ENCODE measurements around the gene ALDH1A3.
A peak's percentile ranks its signal among the peaks of the same experiment; 100 is the strongest.
"Not testable (repeated sequence)": the region's sequence is repeated elsewhere in the genome, so short reads cannot be mapped to it uniquely, and the experiment has no call there.

ALDH1A3 gene

DNA sequence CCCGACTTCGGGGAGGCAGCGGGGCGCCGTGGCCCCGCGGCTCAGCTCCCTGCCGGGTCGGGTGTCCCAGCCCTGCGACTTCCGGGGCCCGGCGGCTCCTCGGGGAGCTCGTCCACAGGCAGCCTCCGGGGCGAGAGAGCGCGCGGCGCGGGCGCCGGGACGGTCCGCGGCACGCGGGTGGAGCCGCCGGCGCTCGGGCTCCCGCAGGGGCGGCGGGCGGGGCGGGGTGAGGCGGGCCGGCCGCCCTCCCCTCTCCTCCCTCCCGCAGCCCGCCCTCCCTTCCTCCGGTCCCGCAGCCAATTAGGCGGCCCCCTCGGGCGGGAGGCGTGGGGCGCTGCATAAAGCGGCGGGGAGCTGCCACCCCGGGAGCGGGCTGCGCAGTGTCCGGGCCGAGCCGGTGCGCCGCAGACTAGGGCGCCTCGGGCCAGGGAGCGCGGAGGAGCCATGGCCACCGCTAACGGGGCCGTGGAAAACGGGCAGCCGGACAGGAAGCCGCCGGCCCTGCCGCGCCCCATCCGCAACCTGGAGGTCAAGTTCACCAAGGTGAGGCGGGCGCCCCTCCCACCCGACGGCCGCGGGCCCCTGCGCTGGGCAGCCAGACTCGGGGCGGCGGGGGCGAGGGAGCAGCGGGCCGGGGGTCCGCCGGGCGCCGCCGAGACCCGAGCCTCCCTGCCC is at the start of gene ALDH1A3:
Gene ALDH1A3, plus strand, starts transcription at position 368 of the 675 bp plus-strand sequence. Its CDS starts 77 bp downstream, at position 445.
- no peak for DNase-seq

DNA sequence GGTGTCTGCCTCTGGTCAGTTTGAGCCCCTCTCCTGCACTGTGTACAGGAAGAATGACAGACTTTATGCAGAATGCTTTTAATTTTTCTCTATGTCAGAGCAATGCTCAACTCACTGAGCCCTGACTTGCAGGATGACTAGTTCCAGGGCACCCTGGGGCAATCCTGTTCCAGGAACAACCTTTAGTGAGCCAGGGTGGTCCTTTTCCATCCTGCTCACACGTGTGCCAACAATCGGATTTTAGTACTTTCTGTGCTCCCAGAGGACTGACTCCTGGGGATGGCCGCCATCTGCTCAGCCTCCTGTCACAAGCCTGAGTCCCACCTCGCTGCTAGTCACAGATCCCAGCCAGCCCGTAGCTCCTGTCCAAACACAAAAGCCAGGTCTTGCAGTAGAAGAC is 48.2 kb upstream of the ALDH1A3 start:
- no peak for DNase-seq

DNA sequence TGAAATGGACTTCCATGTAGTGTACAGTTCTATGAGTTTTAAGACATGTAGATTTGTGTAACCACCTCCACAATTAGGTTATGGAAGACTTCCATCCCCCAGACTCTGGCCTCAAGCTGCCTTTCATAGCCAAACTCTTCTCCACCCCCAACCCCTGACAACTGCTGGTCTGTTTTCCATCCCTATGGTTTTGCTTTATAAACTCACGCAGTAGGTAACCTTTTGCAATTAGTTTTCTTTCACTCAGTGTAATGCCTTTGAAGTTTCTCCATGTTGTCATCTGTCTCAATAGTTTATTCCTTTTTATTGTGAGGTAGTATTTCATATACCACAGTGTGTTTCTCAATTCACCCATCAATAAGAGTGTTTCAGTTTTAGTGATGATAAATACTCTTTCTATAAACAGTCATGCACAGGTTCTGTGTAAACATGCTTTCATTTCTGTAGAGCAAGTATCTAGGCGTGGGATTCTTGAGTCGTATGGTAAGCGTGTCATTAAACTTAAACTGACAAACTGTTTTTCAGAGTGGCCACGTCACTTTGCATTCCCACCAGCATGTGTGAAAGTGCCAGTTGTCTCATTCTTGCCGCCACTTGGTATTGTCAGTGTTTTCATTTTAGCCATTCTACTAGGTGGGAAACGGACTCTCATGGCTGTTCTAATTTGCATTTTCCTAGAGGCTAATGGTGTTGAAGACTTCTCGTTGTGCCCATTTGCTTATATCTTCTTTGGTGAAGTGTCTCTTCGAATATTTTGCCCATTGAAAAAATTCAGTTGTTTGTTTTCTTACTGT is 47.3 kb upstream of the ALDH1A3 start:
- DNase-seq, result no peak

DNA sequence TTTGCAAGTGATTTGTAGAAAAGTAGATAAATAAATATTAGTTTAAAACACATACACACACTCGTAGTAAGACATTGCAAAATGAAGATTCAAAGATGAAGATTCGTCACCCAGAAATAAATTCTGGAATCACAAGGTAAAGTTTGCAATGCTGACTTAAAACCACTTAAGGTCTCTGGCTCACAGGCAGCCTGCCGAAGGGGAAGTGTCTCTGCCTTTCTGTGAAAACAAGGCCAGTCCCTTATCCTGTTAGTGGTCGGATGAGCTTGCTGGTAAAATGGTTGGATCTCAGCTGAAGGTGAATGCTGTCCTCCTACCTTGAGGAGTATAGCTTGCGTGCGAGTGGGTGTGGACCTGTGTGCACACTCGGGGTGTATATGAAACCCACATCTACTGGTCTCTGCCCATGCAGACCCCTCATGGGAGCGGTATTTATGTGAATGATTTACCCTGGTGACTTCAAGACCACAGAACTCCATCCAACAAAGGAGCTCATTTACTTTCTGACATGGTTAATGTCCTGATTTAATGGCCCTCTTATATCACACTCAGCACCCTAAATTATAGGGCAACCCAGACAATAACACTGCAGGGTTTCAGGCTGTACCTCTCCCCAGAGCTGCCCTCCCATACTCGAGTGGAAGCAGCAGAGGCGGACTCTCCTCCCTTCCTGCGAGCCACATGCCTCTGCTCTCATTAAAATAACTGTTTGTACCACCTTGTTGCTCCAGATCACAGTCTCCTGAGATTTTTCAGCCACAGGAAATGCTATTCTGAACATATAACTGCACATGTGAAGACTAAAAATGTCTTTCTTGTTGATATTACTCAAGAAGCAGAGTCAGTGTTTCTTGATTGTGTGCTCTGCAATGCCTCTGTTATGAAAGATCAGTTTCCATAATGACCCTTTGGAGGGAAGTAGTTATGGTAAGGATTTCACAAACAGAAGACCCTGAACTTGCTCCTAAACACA is 45.9 kb upstream of the ALDH1A3 start:
- DNase-seq, result no peak

DNA sequence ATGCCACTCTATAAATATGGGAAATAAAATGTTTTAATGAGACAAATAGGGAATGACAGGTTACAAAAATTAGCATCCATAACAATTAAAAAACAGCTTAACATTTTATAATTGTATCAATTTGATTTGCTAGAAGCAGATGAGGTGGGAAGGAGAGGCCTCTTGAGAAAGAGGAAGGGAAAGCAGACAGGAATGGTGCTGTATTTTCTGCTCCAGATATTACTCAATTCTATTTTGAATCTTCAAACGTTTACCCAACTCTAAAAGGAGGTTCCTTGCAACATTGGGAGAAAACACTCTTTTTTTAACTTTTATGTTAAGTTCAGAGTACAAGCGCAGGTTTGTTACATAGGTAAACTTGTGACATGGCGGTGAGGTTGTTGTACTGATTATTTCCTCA is 44.9 kb upstream of the ALDH1A3 start:
- DNase-seq, result no peak

DNA sequence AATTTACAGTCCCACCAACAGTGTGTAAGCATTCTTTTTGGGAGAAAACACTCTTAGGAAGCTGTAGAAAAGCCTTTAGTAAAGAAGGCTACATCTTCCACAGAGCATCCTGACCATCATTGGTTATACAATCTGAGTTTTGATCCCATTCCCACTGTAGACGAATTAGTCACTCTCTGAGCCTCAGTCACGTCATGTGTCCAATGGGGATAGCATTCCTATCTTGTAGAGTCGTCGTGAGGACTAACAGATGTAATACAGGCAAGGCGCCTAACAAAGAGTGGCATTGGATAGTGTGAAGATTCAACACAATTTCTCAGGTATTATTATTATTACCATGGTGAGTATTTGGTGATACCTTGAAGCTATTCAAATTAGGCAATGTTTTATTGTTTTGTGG is 44.0 kb upstream of the ALDH1A3 start:
- no peak for DNase-seq

DNA sequence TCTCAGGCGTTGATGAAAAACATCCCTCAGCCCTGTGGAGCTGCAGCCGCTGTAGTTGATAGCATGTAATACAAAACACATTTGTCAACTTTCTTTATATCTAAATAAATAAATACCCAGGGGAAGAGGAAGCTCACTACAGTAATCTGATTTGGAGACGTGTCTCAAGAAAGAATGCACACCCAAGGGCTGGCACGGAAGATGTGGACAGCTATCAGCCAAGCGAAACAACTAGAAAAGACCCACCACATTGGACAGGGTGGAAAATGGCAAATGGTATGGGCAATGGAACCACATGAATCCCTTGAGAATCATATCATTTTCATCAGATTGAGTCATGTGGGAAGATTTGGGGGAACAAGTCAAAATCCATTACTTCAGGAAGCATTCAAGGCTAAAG is 43.1 kb upstream of the ALDH1A3 start:
- DNase-seq, result no peak

DNA sequence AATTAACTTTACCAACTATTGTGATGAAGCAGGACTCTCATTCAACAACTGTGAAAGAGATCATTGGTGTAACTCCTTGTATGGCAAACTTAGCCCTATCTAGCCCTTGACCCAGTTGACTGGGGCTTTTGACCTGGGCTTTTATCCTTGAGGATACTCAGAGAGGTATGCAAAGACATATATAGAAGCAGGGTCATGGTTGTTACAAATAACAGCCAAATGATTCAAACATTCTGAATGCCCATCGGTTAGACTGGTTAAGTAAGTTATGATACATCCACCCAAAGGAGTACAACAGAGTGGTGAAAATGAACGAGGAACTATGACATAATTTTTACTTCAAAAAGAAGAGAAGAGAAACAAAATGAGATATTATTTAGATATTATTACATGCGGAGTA is 38.2 kb upstream of the ALDH1A3 start:
- no peak for DNase-seq

DNA sequence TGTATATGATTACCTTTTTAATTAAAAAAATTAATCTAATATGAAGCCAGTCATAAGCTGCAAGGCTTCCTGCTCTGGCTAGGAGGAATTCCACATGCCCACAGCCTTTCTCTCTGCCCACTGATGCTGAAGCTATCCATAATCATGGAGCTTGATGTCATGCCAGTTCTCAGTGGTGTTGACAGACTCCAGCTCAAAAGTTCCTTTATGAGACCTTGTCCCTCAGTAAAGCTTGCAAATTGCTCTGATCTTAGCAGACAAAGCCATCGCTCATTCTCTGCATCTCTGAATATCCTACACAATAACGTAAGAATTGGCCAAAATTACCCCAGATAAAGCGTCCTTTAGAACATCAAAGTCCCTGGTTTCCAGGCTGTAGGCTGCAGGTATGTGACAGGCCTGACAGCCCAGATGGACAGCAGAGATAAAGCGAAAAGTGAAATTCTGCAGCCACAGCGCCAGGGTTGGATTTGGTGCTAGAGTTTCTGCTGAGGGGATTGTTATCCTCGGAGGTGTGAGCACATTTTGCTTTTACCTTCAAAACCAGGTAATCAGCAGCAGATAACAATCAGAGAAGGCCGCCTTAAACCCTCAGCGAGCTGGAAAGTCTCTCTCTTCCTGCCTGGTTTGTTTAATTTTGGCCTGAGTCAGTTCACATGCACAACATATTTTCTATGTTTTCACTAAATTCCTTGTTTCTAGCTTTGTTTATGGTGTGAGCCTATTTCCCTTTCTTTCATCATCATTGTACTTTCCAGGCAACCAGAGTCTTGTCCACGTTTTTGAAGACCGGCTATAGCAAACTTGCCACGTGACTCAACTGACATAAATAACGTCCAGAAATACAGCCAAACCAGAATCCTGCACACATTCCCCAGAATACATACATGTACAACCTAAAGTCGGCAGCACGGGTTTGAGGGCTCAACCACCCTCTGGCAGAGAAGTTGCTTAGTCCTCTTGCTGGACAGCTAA is 36.6 kb upstream of the ALDH1A3 start:
- DNase-seq, result no peak

DNA sequence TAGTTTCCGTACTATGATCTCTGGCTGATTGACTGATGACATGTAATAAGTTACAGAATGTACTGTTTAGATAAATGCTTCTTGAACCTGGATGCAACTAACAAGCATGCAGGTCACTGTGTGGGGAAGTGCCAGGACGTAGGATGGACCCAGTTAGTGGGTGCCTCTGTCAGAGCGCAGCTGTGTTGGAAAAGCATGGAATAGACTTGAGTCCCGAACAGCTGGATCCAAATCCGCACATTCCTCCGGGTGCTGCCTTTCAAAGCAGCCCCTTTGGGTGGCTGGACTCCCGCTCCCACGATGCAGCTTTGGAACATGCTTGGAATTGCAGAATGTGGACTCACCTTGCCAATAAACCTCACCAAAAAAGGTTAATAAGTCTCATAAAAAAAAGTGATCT is 35.5 kb upstream of the ALDH1A3 start:
- DNase-seq, result no peak

DNA sequence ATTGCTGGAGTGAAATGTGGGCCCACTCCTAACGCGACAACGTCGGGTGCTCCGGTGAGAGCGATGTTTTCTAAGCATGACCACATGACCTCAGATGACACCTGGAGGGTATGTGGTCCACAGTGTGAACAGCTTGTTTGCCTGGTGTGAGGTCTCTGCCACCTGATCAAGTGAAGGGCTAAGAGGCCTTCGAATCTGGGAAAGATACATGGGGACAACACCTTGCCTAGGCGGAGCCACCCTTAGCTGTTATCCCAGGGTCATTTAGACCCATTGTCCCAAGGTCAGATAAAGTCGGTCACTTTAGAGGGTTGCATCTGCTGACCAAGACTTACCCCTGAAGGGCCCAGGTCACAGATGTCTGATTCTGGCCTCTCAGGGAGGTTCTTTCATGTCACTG is 34.9 kb upstream of the ALDH1A3 start:
- DNase-seq, result no peak

DNA sequence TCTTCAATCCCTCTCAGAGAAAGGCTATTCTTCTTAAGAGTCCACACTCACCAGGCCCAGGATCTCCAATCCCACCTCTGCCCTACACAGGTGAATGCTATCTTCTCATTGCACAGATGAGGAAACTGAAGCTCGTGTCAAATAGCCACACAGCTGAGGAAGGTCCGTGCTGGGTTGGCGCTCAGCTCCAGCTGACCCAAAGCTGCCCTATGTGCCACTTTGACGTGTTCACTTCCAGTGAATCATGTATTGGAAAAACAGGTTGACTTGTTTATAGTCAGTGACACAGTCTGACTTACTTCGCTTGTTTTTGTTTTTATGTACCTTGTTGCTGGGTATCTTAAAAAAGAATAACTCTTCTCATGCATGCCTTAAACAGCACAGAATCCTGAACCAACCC is 32.4 kb upstream of the ALDH1A3 start:
- DNase-seq, result no peak

DNA sequence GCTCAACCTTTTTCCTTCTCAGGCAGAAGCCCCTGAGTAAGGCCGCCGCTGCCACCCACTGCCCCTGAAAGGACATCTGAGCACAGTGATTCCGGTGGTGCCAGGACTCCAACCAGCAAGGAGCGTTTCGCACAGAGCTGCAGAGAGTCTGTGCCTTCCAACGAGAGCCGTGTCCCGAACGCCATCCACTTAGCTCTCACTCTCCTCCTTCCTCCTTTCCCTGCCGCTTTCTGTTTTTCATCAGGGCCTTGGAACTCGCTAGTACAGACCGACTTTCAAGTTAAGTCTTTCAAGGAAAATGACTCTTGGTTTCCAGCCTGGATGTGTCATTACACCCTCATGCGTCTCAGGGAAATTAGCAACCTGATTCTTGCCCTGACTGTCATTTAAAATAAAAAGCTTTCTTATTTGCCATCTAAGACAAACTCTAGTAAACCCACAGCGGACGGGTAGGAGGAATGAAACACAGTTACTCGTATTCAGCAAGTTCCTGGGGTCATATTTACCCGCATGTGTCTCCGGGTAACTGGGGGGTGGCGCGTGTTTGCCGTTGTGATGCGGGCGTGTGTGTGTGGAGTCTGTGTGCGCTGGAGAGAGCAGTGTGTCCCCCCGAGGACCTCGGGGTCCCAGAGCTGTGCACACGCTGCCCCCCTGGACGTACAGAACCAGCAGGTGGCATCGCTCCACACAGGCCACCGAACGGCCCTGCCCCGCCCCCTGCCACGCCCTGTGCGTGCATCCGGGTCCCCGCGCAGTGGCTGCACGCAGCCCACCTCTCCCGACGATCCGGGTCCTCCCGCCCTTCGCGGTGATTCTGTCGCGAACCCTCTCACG is 30.4 kb upstream of the ALDH1A3 start:
- DNase-seq, result peak; percentile 22

DNA sequence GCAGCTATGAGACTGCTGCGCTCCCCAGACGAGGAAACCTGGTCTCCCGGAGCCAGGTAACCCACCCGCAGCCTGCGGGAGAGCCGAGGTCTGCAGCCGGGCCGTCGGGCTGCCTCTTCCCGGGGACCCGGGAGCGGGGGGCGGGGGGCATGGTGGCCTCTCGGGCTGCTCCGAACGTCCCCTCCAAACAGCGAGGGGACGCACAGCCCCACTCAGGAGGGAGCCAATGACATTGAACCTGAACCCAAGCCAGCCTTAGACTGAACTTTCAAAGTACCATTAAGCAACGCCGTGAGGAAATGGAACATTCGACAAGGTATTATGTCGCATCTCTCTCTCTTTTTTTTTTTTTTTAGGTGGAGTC is 29.8 kb upstream of the ALDH1A3 start:
- no peak for DNase-seq

DNA sequence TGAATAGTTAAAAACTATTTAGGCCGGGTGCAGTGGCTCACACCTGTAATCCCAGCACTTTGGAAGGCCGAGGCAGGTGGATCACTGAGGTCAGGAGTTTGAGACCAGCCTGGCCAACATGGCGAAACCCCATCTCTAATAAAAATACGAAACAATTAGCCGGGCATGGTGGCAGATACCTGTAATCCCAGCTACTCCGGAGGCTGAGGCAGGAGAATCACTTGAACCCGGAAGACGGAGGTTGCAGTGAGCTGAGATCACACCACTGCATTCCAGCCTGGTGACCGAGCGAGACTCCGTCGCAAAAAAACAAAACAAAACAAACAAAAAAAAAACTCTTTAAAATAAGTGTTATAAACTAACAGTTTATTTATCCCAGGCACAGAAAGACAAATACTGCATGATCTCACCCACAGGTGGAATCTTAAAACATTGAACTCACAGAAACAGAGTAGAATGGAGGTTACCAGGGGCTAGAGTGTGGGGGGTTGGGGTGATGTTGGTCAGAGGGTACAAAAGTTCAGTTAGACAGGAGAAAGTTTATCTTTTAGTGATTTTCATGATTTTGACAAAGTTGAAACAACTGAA is 28.1 kb upstream of the ALDH1A3 start:
- not testable (repeated sequence) for DNase-seq

DNA sequence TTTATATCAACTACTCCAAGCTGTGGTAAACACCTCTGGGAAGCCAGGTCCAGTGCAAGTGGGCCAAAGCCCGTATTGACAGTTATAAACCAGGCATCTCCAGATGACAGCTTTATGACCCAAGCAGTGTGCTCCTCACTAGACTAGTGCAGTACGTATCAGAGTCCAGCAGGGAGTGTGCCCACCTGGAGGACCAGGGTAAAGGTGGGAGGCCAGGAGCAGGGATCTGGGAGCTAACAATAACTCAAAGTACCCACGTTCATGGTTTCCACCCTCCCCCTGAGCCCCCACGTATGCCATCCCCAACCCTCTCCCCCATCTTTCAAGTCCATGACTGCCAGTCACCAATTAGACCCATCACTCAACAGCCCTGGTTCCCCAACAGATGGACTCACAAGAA is 27.0 kb upstream of the ALDH1A3 start:
- DNase-seq, result no peak

DNA sequence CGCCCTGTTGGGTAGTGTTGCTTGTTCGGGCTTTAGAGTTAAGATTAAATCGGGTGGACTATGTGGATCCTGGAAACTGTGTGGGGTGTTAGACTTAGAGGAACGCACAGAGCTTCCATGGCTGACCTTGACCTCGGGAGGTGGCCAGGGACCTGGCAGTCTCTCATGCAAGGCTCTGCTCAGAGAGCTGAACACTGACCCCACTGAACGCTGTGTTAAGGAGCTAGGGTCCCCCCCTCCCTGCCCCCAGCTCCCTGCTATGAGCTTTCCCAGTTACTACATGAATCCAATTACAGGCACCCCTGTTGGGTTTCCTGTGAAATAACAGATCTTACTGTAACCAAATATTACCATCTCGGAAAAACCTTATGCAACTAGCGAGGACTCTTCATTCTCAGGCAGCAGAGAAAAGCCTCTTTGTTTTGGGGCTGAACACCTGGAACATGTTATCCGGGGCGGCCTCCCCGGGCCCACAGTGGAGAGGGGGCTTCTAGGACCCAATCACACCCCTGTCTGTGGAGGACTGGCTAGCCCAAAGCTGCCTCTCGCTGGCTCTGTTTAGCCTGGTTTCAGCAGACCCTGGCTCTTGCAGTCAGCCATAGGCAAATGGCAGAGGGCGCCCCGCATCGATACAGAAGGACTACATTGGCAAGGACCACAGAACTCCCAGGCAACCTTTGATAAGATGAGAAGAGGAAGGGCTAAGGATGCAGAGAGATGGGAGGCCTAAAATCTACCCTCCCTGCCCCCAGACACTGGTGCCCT is 25.8 kb upstream of the ALDH1A3 start:
- DNase-seq, result no peak

DNA sequence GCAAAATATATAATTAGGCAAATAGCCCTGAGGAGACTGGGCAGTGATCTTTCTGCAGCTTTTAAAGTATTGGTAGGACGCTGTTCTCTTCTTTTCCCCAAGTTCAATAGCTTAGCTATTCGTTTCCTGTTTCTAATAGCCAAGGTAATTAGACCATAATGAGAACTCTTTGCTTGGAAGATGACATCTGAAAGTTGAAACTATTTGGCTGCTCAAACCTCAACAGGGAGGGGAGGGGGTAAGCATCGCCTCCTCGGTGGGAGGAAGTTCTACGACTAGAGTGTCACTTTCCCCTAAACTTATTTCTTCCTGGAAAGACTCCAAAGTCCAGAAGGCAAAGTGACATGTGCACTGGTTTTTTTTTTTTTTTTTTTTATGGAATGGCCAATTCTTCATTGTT is 22.8 kb upstream of the ALDH1A3 start:
- no peak for DNase-seq

DNA sequence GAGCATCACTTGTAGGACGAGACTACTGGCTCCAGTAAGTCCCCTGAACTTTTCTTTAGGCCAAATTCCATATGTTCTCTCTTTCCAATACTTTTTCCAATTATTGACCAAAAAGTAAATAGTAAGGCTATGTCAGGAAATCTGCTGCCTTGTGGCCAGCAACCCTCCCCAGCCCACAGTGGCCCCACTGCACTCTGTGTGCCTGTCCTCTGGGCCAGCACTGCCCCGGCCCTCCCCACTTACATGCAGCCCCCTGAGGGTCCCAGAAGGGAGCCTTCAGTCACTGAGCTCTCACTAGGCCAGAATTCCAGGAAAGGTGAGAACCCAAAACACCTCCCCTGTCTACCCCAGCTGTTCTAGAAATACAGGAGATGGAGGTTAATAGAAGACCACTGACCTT is 21.3 kb upstream of the ALDH1A3 start:
- no peak for DNase-seq
